NT2/D1 (cell line): ENCODE results near the gene BMX.

Experiments used
- DNase-seq: peaks from one replicate; pipeline ENCODE4 v3.0.0-alpha.2; 2011; ENCODE audit warnings: low read depth, low spot score
- H3K27me3 ChIP-seq: 2 replicates; pipeline ENCODE4 v1.6.0; 2011; ENCODE audit warnings: mild to moderate bottlenecking; ENCODE audit not compliant: insufficient read length, insufficient read depth
- H3K36me3 ChIP-seq: 2 replicates; pipeline ENCODE4 v1.6.1; 2011; ENCODE audit warnings: mild to moderate bottlenecking, low read length, mixed read lengths; ENCODE audit not compliant: insufficient read depth, insufficient read length
- H3K4me1 ChIP-seq: 2 replicates; pipeline ENCODE4 v1.5.1; 2011; ENCODE audit not compliant: insufficient read depth, insufficient read length
- H3K4me3 ChIP-seq: 2 replicates; pipeline ENCODE4 v1.5.1; 2011; ENCODE audit warnings: low read depth; ENCODE audit not compliant: insufficient read length
- H3K9ac ChIP-seq: 2 replicates; pipeline ENCODE4 v1.6.0; 2011; ENCODE audit warnings: low read depth; ENCODE audit not compliant: insufficient read length
- H3K9me3 ChIP-seq: 2 replicates; pipeline ENCODE4 v1.5.1; 2011; ENCODE audit warnings: mild to moderate bottlenecking, low read length; ENCODE audit not compliant: insufficient read depth
- SUZ12 ChIP-seq: IDR thresholded peaks from 2 replicates; pipeline ENCODE4 v1.6.1; 2011; ENCODE audit not compliant: insufficient read length, insufficient read depth; ENCODE audit errors: extremely low read depth
- YY1 ChIP-seq: IDR thresholded peaks from 2 replicates; pipeline ENCODE4 v1.6.1; 2011; ENCODE audit not compliant: insufficient read length, insufficient read depth
- ZNF274 ChIP-seq: IDR thresholded peaks from 2 replicates; pipeline ENCODE4 v1.6.1; 2011; ENCODE audit warnings: mild to moderate bottlenecking, low read depth, low read length

BMX gene

DNA sequence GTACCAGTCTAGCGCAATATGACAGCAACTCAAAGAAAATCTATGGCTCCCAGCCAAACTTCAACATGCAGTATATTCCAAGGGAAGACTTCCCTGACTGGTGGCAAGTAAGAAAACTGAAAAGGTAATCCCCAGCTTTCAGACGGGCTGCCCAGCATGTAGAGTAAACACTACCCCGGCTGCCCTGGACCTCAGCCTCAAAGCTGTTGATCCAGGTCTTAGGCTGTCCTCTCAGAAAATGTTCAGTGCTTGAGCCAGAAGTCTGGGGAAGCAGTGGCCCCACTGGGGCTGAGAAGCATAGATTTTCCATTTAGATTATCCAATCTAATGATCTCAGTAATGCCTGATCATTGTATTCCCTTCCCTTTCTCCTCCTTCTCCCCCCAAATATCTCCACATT lies 21.9 kb downstream of the BMX start:
- TF ChIP-seq SUZ12 (no peak), ZNF274 (no peak), YY1 (no peak)

DNA sequence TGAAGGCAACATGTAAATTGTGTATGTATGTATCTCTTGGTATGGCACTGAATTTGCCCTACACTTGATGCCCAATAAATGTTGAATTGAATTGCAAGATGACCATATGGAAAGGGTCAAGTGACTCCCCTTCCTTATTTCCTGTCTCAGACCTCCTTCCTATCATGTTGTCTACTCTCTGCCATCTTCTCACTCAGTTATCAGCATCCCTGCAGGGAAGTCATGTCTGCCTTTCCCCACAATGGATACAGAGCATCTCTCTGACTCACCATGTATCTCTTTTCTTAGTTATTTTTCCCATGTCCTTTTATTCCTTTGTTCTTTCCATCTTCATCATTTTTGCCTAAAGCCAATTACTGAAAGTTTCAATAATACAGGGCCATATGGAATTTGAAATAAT lies 22.5 kb downstream of the BMX start:
- Histone ChIP-seq H3K9ac (no peak overlapping the region), H3K9me3 (no peaks in the 10 kb centered on the region), H3K4me1 (no peaks in the 10 kb centered on the region), H3K36me3 (no peaks in the 10 kb centered on the region), H3K27me3 (no peaks in the 10 kb centered on the region), H3K4me3 (no peak overlapping the region)
- DNase-seq = no peak
- TF ChIP-seq SUZ12 = no peak
- no peak for TF ChIP-seq ZNF274
- no peak for TF ChIP-seq YY1

More for the DNA sequence above, 21.9 kb downstream of the BMX start:
- no peak overlapping the region for H3K9ac ChIP-seq
- no peaks in the 10 kb centered on the region for H3K4me1 ChIP-seq
- no peaks in the 10 kb centered on the region for H3K36me3 ChIP-seq
- H3K9me3 ChIP-seq = no peaks in the 10 kb centered on the region
- no peak for DNase-seq
- no peaks in the 10 kb centered on the region for H3K27me3 ChIP-seq
- no peak overlapping the region for H3K4me3 ChIP-seq

DNA sequence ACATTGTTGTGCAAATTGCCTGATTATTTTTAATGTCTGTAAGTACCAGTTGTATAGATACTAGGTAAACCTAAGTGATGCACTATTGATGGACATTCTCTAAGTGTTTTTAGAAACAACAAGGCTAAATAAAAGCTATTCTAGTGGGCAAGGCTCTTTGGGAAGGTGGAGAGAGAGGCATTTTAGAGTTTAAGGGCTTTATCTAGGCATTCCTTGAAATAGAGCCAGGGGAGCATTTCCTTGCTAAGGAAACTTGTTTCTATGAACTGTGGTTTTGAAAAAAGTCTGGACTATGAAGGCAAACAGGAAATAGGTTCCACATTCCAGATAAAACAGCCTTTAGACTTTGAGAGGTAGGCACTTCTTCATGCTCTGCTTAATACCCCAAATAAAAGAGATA lies 23.8 kb downstream of the BMX start:
- H3K9me3 ChIP-seq = no peaks in the 10 kb centered on the region
- TF ChIP-seq SUZ12 (no peak), ZNF274 (no peak), YY1 (no peak)
- H3K4me1 ChIP-seq = no peaks in the 10 kb centered on the region
- no peaks in the 10 kb centered on the region for H3K36me3 ChIP-seq
- H3K9ac ChIP-seq = no peak overlapping the region
- H3K4me3 ChIP-seq = no peak overlapping the region
- no peaks in the 10 kb centered on the region for H3K27me3 ChIP-seq
- DNase-seq = no peak

GRCh38 chrX:15525664-15526416 lies 25.2 kb downstream of the BMX start:
- Histone ChIP-seq H3K27me3 (no peaks in the 10 kb centered on the region), H3K4me3 (no peak overlapping the region), H3K36me3 (no peaks in the 10 kb centered on the region), H3K9ac (no peak overlapping the region), H3K9me3 (no peaks in the 10 kb centered on the region), H3K4me1 (no peaks in the 10 kb centered on the region)
- no peak for DNase-seq
- no peak for TF ChIP-seq YY1
- TF ChIP-seq SUZ12 = no peak
- TF ChIP-seq ZNF274 = no peak

DNA sequence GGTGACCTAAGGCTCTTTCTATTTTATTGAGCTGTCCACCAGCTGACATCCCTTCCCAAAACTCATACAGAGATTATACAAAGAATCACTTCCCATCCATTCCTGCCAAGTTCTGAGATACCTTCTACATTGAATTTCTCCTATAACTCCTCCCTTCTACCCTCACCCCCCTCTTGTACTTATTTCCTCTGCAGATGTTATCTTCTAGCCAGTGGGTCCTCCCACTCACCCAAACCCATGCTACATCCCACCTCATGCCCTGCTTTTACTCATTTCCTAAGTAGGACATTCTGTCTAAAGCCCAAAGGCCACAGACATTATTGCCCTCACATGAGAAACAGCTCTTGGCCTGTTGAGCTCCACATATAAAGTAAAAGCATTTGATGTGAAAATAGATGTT lies 28.6 kb downstream of the BMX start:
- Histone ChIP-seq H3K9me3 (no peaks in the 10 kb centered on the region), H3K36me3 (no peaks in the 10 kb centered on the region), H3K9ac (no peak overlapping the region), H3K27me3 (no peaks in the 10 kb centered on the region), H3K4me1 (no peaks in the 10 kb centered on the region), H3K4me3 (no peak overlapping the region)
- DNase-seq = no peak
- no peak for TF ChIP-seq SUZ12
- TF ChIP-seq ZNF274 = no peak
- no peak for TF ChIP-seq YY1

DNA sequence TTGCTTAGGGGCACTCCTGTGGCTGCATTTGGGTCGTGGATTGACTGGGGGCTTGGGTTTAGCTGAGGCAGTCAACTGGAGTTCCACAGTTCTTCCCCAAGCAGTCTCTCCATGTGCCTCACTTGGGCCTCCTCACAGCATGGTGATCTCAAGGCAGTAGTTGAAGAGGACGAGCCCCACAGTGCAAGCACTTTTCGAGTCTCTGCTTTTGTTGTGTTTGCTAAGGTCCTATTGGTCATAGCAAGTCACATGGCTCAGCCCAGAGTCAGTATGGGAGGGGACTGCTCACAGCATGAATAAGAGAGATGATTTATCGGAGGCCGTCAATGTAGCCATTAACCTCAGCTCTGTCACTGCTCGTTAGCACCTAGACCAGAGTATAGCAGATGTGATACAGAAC lies 29.7 kb downstream of the BMX start:
- H3K4me3 ChIP-seq = no peak overlapping the region
- no peaks in the 10 kb centered on the region for H3K9me3 ChIP-seq
- TF ChIP-seq ZNF274 = no peak
- TF ChIP-seq YY1 = no peak
- TF ChIP-seq SUZ12 = no peak
- H3K9ac ChIP-seq = no peak overlapping the region
- no peak for DNase-seq
- H3K36me3 ChIP-seq = no peaks in the 10 kb centered on the region
- H3K27me3 ChIP-seq = no peaks in the 10 kb centered on the region
- no peaks in the 10 kb centered on the region for H3K4me1 ChIP-seq

GRCh38 chrX:15546745-15547144 lies 46.1 kb downstream of the BMX start:
- H3K27me3 ChIP-seq = no peaks in the 10 kb centered on the region
- DNase-seq = no peak

More at GRCh38 chrX:15546745-15547144, 46.1 kb downstream of the BMX start:
- H3K4me3 ChIP-seq = no peak overlapping the region
- H3K9ac ChIP-seq = no peak overlapping the region
- TF ChIP-seq SUZ12 (no peak), YY1 (no peak), ZNF274 (no peak)
- no peaks in the 10 kb centered on the region for H3K4me1 ChIP-seq
- H3K9me3 ChIP-seq = no peaks in the 10 kb centered on the region
- no peaks in the 10 kb centered on the region for H3K36me3 ChIP-seq
